Measurements from ENCODE around the gene RNF26. TPM values are rescaled to one million over a fixed set of nuclear protein-coding genes. Genes with fewer than 3 reads are reported as not detected.

RNF26 gene
- 28.9 and 30.2 TPM in 2 replicates for total RNA-seq
- long read RNA-seq, transcript RNF26-201 (1 exons, 2,787 nt): major isoform, 63 of 64 reads
- long read RNA-seq, partial matches to known transcripts: 0 of 64 reads
- long read RNA-seq, other reads (novel, unspliced or antisense): 1 of 64 reads

GRCh38 chr11:119334174-119334930, at the start of gene RNF26:
RNF26 (plus strand) TSS chr11:119334527; CDS start chr11:119335123, 596 bp downstream.
- DNase-seq (ENCODE audit: extremely low spot score, unreplicated experiment): peak; percentile 97
- TF ChIP-seq CTCF (IDR thresholded peaks at IDR 0.05): no peak
- H3K4me3 Mint-ChIP-seq (ENCODE audit: unreplicated experiment): peak within 1 kb of the TSS; percentile 99
- H3K27ac Mint-ChIP-seq (ENCODE audit: unreplicated experiment): peak within 1 kb of the TSS; percentile 94
- H3K36me3 Mint-ChIP-seq (ENCODE audit: unreplicated experiment): no peaks in the 10 kb centered on the region
- no peaks in the 10 kb centered on the region for H3K9me3 Mint-ChIP-seq (ENCODE audit: unreplicated experiment)
- H3K4me1 Mint-ChIP-seq (ENCODE audit: unreplicated experiment): peaks cover 42% of the 10 kb centered on the region
- peaks cover 16% of the 10 kb centered on the region for H3K27me3 Mint-ChIP-seq (ENCODE audit: unreplicated experiment)

GRCh38 chr11:119285431-119285830, 48.9 kb upstream of the RNF26 start:
- Mint-ChIP-seq H3K27ac (ENCODE audit: unreplicated experiment) (no peak overlapping the region), H3K4me3 (ENCODE audit: unreplicated experiment) (no peak overlapping the region), H3K4me1 (ENCODE audit: unreplicated experiment) (peaks cover 2% of the 10 kb centered on the region), H3K27me3 (ENCODE audit: unreplicated experiment) (no peaks in the 10 kb centered on the region), H3K36me3 (ENCODE audit: unreplicated experiment) (peaks cover 26% of the 10 kb centered on the region), H3K9me3 (ENCODE audit: unreplicated experiment) (no peaks in the 10 kb centered on the region)
- no peak for TF ChIP-seq CTCF (IDR thresholded peaks at IDR 0.05)
- no peak for DNase-seq (ENCODE audit: extremely low spot score, unreplicated experiment)

- Mint-ChIP-seq H3K4me3 (ENCODE audit: unreplicated experiment) (no peak overlapping the region), H3K9me3 (ENCODE audit: unreplicated experiment) (no peaks in the 10 kb centered on the region), H3K27ac (ENCODE audit: unreplicated experiment) (no peak overlapping the region), H3K27me3 (ENCODE audit: unreplicated experiment) (no peaks in the 10 kb centered on the region), H3K4me1 (ENCODE audit: unreplicated experiment) (peaks cover 2% of the 10 kb centered on the region), H3K36me3 (ENCODE audit: unreplicated experiment) (peaks cover 43% of the 10 kb centered on the region)
- no peak for TF ChIP-seq CTCF (IDR thresholded peaks at IDR 0.05)
- no peak for DNase-seq (ENCODE audit: extremely low spot score, unreplicated experiment)
Observed at GRCh38 chr11:119288219-119288618, 46.1 kb upstream of the RNF26 start.

GRCh38 chr11:119290894-119291497, 43.3 kb upstream of the RNF26 start:
- Mint-ChIP-seq H3K27me3 (ENCODE audit: unreplicated experiment) (no peaks in the 10 kb centered on the region), H3K4me3 (ENCODE audit: unreplicated experiment) (no peak overlapping the region), H3K4me1 (ENCODE audit: unreplicated experiment) (no peaks in the 10 kb centered on the region), H3K36me3 (ENCODE audit: unreplicated experiment) (peaks cover 37% of the 10 kb centered on the region), H3K27ac (ENCODE audit: unreplicated experiment) (no peak overlapping the region), H3K9me3 (ENCODE audit: unreplicated experiment) (no peaks in the 10 kb centered on the region)
- no peak for TF ChIP-seq CTCF (IDR thresholded peaks at IDR 0.05)
- DNase-seq (ENCODE audit: extremely low spot score, unreplicated experiment): no peak

- H3K36me3 Mint-ChIP-seq (ENCODE audit: unreplicated experiment): peaks cover 47% of the 10 kb centered on the region
- H3K9me3 Mint-ChIP-seq (ENCODE audit: unreplicated experiment): no peaks in the 10 kb centered on the region
- no peak overlapping the region for H3K27ac Mint-ChIP-seq (ENCODE audit: unreplicated experiment)
- H3K27me3 Mint-ChIP-seq (ENCODE audit: unreplicated experiment): no peaks in the 10 kb centered on the region
- no peak overlapping the region for H3K4me3 Mint-ChIP-seq (ENCODE audit: unreplicated experiment)
- TF ChIP-seq CTCF (IDR thresholded peaks at IDR 0.05): no peak
- no peak for DNase-seq (ENCODE audit: extremely low spot score, unreplicated experiment)
- H3K4me1 Mint-ChIP-seq (ENCODE audit: unreplicated experiment): no peaks in the 10 kb centered on the region
Observed at GRCh38 chr11:119293461-119293860, 40.9 kb upstream of the RNF26 start.

Data from osteocyte (in vitro differentiated cells).